ENCODE measurements around the gene LRRC8D.

- no peak for TF ChIP-seq POLR2A (IDR thresholded peaks at IDR 0.05; ENCODE audit: low read depth, low read length)
- TF ChIP-seq POLR2AphosphoS5 (IDR thresholded peaks at IDR 0.05; ENCODE audit: low read depth, low read length), result no peak
Observed at GRCh38 chr1:89882348-89883029, 61.7 kb downstream of the LRRC8D start.

All from GM12892 (cell line).